K562 (cell line): Measurements from ENCODE around the gene LRRC59. TPM values are rescaled to one million over a fixed set of nuclear protein-coding genes. Genes with fewer than 3 reads are reported as not detected.

Source experiments
- ATF1 ChIP-seq, 2 experiments: fragments of 450-650 bp in 1 of 2; IDR thresholded peaks; 2 replicates each; pipeline ENCODE4 v1.6.1; 2016; ENCODE audit warnings: missing compliant biosample characterization in 1 of 2, missing genetic modification characterization in 1 of 2
- ELF2 ChIP-seq: fragments of 250-450 bp; sonication (Bioruptor Pico); IDR thresholded peaks from 2 replicates; pipeline ENCODE4 v1.5.0; 2021; ENCODE audit warnings: mild to moderate bottlenecking
- FOXM1 ChIP-seq, 2 experiments: fragments of 450-650 bp in 1 of 2; sonication (generic) in 1 of 2; formaldehyde crosslinking in 1 of 2; IDR thresholded peaks; 2 replicates each; pipeline versions ENCODE4 v1.6.1 to v1.9.0; 2017 to 2022; ENCODE audit warnings: low read depth in 2 of 2, mild to moderate bottlenecking in 2 of 2, missing genetic modification reagents in 1 of 2, moderate library complexity in 1 of 2
- GABPA ChIP-seq: fragments of 200-800 bp; sonication (Bioruptor generic); conservative IDR thresholded peaks from 2 replicates; pipeline ENCODE4 v1.6.1; 2016; ENCODE audit warnings: low read depth, missing genetic modification characterization, missing compliant biosample characterization
- GTF2E2 ChIP-seq: fragments of 200-800 bp; sonication (Bioruptor generic); IDR thresholded peaks from 2 replicates; pipeline ENCODE4 v1.6.1; 2016; ENCODE audit warnings: missing genetic modification characterization, missing compliant biosample characterization
- HDAC1 ChIP-seq, 2 experiments: fragments of 450-650 bp; IDR thresholded peaks; 2 replicates each; pipeline ENCODE4 v1.6.1; 2016 to 2017; ENCODE audit warnings: inconsistent platforms in 1 of 2, mild to moderate bottlenecking in 1 of 2, moderate library complexity in 1 of 2
- HMGN3 ChIP-seq: IDR thresholded peaks from 2 replicates; pipeline ENCODE4 v1.6.1; 2011; ENCODE audit warnings: borderline replicate concordance, low read depth, mild to moderate bottlenecking, mixed read lengths, low read length; ENCODE audit not compliant: insufficient read length; ENCODE audit errors: extremely low read depth
- MAZ ChIP-seq, 2 experiments: fragments of 450-650 bp in 1 of 2; sonication (generic) in 1 of 2; formaldehyde crosslinking; IDR thresholded peaks in 1 of 2; conservative IDR thresholded peaks in 1 of 2; 2 replicates each; pipeline versions ENCODE4 v1.4.0 to v1.5.0; 2020; ENCODE audit warnings: mild to moderate bottlenecking in 1 of 2, missing genetic modification reagents in 1 of 2
- PCBP1 ChIP-seq: fragments of 200-400 bp; formaldehyde crosslinking; IDR thresholded peaks from 2 replicates; pipeline ENCODE4 v1.6.1; 2018; ENCODE audit warnings: mild to moderate bottlenecking, low read depth, low read length; ENCODE audit not compliant: poor library complexity, severe bottlenecking
- SMARCB1 ChIP-seq: IDR thresholded peaks from 2 replicates; pipeline ENCODE4 v1.6.1; 2011; ENCODE audit warnings: improper control_type of control experiment, low read depth; ENCODE audit not compliant: insufficient read length
- SOX6 ChIP-seq: fragments of 450-650 bp; IDR thresholded peaks from 2 replicates; pipeline ENCODE4 v1.6.1; 2014; ENCODE audit warnings: mild to moderate bottlenecking
- SREBF1 ChIP-seq: fragments of 150-350 bp; IDR thresholded peaks from 2 replicates; pipeline ENCODE4 v1.6.1; 2014; ENCODE audit warnings: antibody characterized with exemption, low read depth, low read length, borderline replicate concordance
- SRF ChIP-seq, 2 experiments: fragments of 250-450, 450-650 bp in 1 of 2; sonication (Bioruptor Pico) in 1 of 2; sonication (generic) in 1 of 2; formaldehyde crosslinking; IDR thresholded peaks; 2 replicates each; pipeline versions ENCODE4 v1.5.0 to v1.5.1; 2020 to 2022; ENCODE audit warnings: mild to moderate bottlenecking in 1 of 2, missing genetic modification reagents in 1 of 2
- TRIM25 ChIP-seq: fragments of 450-650 bp; IDR thresholded peaks from 2 replicates; pipeline ENCODE4 v1.7.0; 2016; ENCODE audit warnings: borderline replicate concordance
- ZBTB11 ChIP-seq, 3 experiments: fragments of 200-800 bp in 1 of 3; fragments of 250-450 bp in 1 of 3; fragments of 450-650 bp in 1 of 3; sonication (Bioruptor Pico) in 1 of 3; sonication (Bioruptor generic) in 1 of 3; formaldehyde crosslinking in 1 of 3; IDR thresholded peaks; 2 replicates each; pipeline versions ENCODE4 v1.6.1 to v1.8.0; 2016 to 2022; ENCODE audit warnings: mild to moderate bottlenecking in 2 of 3, missing genetic modification characterization in 2 of 3, missing compliant biosample characterization in 1 of 3, moderate library complexity in 1 of 3
- ZBTB7A ChIP-seq: IDR thresholded peaks from 2 replicates; pipeline ENCODE4 v1.6.1; 2011; ENCODE audit warnings: low read depth, mild to moderate bottlenecking, low read length, moderate library complexity, borderline replicate concordance; ENCODE audit not compliant: control insufficient read depth
- ZNF133 ChIP-seq: fragments of 250-450 bp; sonication (Bioruptor Pico); IDR thresholded peaks from 2 replicates; pipeline ENCODE4 v1.4.0; 2020; ENCODE audit warnings: mild to moderate bottlenecking
- polyA plus RNA-seq, 8 experiments: library from polyadenylated mRNA; depleted of rRNA in 4 of 8; stranded (reverse) in 5 of 8; unstranded in 3 of 8; fragments of >200 nt; fragmentation: Nextera tagmentation in 2 of 8; fragmentation: Illumina TruSeq in 1 of 8; extraction: Ambion mirVana in 2 of 8; extraction: Trizol in 1 of 8; gene quantifications; 2 replicates each; pipeline versions ENCODE4 v1.2.1 to v1.2.3, GENCODE V29; 2011 to 2014; ENCODE audit warnings: inconsistent platforms in 1 of 8, missing spikeins in 1 of 8
- total RNA-seq, 7 experiments: library from RNA; depleted of rRNA in 6 of 7; stranded (reverse); fragments of >200 nt in 6 of 7; fragmentation: Illumina TruSeq in 2 of 7; extraction: Trizol in 2 of 7; gene quantifications; 2 replicates each; pipeline versions ENCODE4 v1.2.1 to v1.2.3, GENCODE V29; 2011 to 2021; ENCODE audit warnings: low replicate concordance in 1 of 7

Gene LRRC59
- total and polyA plus RNA-seq, 9 of the 15 experiments (the other 6 are each of a cell fraction or from before 2014, with no cell fraction given), result 27.8 to 244 (median 154) TPM

DNA sequence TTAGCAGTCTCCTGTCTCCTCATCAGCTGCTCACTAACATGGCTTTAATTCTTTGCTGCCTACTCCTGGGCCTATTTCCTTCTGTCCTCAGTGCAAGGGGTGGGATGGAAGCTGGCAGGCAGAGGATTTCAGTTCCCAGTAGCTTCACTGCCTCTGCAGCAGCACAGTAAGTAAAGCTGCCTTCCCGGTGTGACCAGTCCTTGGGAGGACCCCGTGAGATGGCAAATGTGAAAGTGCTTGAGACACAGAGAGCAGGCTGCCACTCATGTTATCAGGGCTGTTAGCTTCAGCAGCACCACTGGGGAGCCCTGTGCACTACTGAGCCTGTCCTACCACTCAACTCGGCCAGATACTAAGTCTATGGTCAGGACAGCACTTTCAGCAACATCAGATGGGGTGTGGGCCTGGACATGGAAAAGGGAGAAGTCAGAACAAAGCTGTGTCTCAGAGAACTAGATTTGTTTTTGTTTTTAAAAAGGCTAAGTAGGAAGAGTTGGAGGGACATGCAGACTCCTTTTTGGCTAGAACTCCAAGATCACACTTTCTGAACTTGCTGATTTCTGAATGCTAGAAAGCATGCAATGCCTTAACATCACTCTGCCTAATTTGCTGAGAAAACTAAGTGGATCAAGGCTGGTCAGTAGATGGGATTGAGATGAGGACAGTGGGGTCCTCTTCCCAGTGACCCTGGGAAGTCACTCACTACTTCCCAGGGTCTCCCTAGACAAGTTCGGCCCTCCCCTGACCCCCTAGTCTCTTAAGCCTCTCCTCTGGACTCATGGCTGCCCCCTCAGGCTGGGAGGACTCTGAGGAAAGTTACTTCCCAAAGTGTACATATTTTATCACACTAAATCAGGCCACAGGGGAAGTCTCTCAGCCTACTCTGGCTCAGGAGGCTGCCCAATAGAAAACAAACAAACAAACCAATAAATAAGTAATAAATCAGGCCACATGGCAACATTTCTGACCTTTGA is 29.8 kb upstream of the LRRC59 start (continued):
- TF ChIP-seq FOXM1 (IDR thresholded peaks at IDR 0.05; ENCODE audit: low read depth) (peak; percentile 39; the same call in 1 of the 2 replicates), FOXM1 (CRISPR knock-in tag; IDR thresholded peaks at IDR 0.05; ENCODE audit: low read depth) (no peak), SMARCB1 (no peak), HDAC1 (IDR thresholded peaks at IDR 0.05) (peak in 1 of 2 experiments; percentile 12; a peak in 1 of 4 replicates), MAZ (CRISPR knock-in tag; conservative IDR thresholded peaks at IDR 0.05 in 1 of 2, IDR thresholded peaks at IDR 0.05 in 1 of 2) (peak in 1 of 2 experiments; percentile 62; a peak in 1 of 4 replicates), SRF (CRISPR knock-in tag; IDR thresholded peaks at IDR 0.05) (no peak), GTF2E2 (no peak), GABPA (tag) (no peak), ATF1 (CRISPR knock-in tag; IDR thresholded peaks at IDR 0.05) (no peak), ATF1 (tag; IDR thresholded peaks at IDR 0.05) (0 out of 2 replicates have a peak, but pooled peaks have one; percentile 24), ZBTB11 (CRISPR knock-in tag; IDR thresholded peaks at IDR 0.05) (no peak; a peak in 1 of 6 replicates), ZBTB7A (peak; percentile 68; the same call in 1 of the 2 replicates), ELF2 (CRISPR knock-in tag) (no peak), TRIM25 (no peak), SOX6 (no peak), SREBF1 (0 out of 2 replicates have a peak, but pooled peaks have one; percentile 15), HMGN3 (no peak), ZNF133 (CRISPR knock-in tag) (no peak), PCBP1 (no peak)
